Measurements from ENCODE around the gene P3H1. TPM values are rescaled to one million over a fixed set of nuclear protein-coding genes. Genes with fewer than 3 reads are reported as not detected.

Gene P3H1
- total RNA-seq, 1 donor from 2014 or later, result 44.4 TPM

DNA sequence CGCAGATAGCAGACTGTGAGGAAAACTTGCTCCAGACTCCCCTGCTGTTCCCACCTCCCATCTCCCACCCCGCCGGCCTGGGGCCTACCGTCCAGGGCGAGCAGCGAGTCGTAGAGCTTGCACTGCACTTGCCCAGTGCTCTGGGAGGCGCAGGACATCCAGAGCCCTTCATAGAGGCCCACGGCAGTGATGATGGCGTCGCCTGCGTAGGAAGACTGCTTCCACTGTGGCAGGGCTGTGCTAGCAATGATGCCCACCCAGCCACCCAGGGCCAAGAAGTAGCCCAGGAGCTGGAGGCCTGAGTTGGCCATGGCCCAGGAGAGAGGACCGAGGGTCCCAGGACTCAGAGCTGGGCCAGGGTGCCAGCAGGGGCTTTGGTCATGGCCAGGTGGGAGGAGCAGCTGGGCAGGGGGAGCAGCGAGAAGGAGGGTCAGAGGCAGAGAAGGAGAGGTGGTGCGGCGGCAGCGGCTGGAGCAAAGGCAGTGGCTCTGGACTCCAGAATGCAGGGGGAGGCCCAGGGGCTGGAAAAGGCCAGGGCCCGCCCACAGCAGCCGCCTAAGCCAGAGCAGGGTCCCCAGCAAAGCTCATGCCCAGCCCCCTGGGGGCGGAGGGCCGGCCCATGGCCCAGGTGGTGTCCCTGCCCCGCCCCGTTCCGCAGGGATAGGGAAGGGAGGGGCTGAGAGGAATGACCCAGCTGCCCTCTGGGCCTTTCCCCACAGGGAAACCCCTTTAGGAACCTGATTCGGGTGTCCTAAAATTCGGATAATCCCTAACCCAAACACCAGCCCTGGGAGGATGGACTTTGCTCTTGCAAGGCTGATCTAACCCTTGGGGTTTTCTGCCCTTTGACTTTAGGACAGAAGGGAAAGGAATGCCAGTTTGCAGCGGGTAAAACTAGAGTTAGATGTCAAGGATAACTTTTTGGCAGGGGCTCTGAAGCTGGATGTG, 26.8 kb downstream of the P3H1 start, which contains the start of gene CLDN19:
CLDN19 (minus strand) TSS at position 484 of the 948 bp plus-strand sequence; CDS start at position 311, 173 bp downstream.
- H3K4me3 ChIP-seq (ENCODE audit: low read depth, low read length), result peak within 1 kb of the TSS; percentile 11
- TF ChIP-seq, protein P1, sequence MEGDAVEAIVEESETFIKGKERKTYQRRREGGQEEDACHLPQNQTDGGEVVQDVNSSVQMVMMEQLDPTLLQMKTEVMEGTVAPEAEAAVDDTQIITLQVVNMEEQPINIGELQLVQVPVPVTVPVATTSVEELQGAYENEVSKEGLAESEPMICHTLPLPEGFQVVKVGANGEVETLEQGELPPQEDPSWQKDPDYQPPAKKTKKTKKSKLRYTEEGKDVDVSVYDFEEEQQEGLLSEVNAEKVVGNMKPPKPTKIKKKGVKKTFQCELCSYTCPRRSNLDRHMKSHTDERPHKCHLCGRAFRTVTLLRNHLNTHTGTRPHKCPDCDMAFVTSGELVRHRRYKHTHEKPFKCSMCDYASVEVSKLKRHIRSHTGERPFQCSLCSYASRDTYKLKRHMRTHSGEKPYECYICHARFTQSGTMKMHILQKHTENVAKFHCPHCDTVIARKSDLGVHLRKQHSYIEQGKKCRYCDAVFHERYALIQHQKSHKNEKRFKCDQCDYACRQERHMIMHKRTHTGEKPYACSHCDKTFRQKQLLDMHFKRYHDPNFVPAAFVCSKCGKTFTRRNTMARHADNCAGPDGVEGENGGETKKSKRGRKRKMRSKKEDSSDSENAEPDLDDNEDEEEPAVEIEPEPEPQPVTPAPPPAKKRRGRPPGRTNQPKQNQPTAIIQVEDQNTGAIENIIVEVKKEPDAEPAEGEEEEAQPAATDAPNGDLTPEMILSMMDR (conservative IDR thresholded peaks at IDR 0.05; ENCODE audit: low read depth, low read length), result no peak
- no peak for DNase-seq (ENCODE audit: low read depth)

DNA sequence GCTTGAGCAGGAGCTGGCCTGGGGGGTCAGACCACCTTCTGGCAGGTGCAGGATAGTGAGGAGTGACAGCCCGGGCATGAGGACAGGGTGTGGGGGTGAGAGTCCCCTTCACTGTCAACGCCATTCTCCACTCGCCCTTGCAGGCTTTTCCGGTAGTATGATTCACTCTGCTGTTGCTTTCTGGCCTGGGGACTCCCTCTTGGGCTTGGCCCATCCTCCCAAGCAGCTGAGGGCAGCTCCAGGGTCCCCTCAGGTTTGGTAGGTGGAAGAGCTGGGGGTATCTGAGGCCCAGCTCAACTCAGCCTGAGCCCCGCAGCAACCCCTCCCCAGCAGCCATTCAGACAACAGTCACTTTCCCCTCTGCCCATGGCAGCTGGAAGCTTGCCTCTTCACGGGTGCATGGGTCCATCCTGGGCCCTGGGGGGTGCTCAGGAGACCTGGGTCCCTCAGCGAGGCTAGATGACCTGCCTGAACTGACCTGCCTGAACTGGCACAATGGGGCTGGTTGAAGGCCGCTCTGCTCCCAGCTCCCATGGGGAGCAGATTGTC, 28.1 kb downstream of the P3H1 start:
- H3K4me3 ChIP-seq (ENCODE audit: low read depth, low read length), result no peak overlapping the region
- TF ChIP-seq, protein P1 (conservative IDR thresholded peaks at IDR 0.05; ENCODE audit: low read depth, low read length), result no peak
- DNase-seq (ENCODE audit: low read depth), result no peak

DNA sequence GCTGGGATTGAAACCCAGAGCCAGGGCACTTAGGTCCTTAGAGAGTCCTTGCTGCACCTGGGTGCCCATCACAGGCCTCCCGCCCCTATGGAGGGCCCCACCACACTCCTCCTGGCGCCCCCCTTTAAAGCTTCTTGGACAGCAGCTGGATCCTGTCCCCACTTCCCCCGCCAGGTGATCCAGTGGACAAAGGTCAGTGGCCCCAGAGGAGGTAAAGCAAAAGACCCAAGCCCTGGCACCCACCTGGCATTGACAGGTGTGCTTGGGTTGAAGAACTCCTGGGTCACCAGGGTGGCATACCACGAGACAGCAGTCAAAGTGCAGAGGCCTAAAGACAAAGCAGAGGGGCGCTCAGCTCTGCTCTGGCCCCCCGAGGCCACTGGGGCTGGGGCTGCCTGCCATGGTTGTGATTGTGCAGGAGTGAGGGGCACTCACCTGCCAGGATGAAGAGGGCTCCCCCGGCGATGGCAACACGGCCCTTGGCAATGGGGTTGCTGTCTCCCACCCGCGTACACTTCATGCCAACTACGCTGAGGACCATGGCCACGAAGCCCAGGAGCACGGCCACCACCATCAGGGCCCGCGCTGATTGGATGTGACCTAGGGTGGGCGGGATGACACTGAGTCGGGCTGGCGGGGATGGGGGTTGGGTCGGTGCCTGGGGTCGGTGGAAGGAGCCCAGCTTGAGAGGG, 28.7 kb downstream of the P3H1 start:
- H3K4me3 ChIP-seq (ENCODE audit: low read depth, low read length), result no peak overlapping the region
- TF ChIP-seq, protein P1 (conservative IDR thresholded peaks at IDR 0.05; ENCODE audit: low read depth, low read length), result no peak
- DNase-seq (ENCODE audit: low read depth), result no peak

DNA sequence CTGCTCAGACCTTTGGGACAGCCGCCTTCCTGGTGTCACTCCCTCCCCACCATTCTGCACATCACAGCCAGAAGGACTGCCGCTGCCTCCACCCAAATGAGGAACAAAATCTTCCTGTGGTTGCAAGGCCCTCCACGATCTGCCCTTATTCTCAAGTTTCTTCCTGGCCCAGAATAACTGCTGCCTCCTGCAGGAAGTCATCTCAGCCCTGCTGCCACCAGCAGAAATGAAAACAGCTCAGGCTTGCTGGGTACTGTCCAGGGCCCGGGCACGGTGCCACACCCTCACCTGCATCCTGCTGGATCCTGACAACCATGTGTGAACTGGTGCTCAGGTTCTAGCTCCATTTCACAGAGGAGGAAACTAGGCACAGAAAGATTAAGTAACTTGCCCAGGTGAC, 29.6 kb downstream of the P3H1 start:
- DNase-seq (ENCODE audit: low read depth), result no peak
- no peak overlapping the region for H3K4me3 ChIP-seq (ENCODE audit: low read depth, low read length)
- TF ChIP-seq, protein P1 (conservative IDR thresholded peaks at IDR 0.05; ENCODE audit: low read depth, low read length), result peak; percentile 12

DNA sequence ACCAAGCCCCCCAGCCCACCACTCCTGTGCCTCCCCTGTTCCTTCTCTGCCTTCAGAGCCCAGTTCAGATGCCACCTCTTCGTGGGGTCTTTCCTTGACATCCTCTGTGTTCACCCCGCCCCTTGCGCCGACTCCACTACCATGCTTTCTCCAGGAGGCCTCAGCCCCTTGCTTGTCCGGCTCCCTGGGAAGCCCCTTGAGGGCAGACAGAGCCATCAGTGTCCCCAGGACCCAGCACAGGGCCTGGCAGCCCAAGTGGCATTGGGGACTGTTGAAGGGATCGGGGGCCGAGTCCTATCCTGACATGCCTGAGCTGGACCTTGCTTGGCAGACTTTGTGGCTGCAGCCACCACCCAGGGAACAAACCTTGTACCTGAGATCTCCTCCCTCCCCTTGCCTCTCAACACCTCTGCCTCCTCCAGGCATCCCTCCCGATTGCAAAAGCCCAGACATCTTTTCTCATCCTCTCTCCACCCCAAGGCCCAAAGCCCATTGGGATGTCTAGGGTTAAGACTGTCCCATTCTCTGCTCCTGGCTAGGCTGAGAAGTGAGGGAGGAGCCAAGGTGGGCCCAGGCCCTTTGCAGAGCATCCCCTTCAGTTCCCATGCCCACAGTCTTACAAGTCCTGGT, 30.1 kb downstream of the P3H1 start:
- no peak overlapping the region for H3K4me3 ChIP-seq (ENCODE audit: low read depth, low read length)
- DNase-seq (ENCODE audit: low read depth), result no peak
- TF ChIP-seq, protein P1 (conservative IDR thresholded peaks at IDR 0.05; ENCODE audit: low read depth, low read length), result no peak

DNA sequence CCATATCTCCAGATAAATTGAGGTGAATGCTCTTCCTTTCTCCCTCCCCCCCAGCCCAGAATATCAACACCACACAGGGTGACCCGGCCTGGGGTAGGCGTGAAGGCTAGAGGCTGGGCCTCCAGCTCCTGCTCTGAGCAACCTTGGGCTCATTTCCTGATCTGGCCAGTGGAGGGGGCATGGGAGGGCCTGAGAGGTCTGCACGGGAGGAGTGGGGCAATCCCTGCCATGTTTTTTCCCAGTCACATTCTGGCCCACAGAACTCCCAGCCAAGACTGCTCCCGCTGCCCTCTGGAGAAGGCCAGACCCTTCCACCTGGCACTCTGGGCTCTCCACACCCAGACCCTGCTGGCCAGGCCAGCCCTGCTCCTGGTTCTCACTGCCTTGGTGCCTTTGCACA, 30.7 kb downstream of the P3H1 start:
- DNase-seq (ENCODE audit: low read depth), result no peak
- TF ChIP-seq, protein P1 (conservative IDR thresholded peaks at IDR 0.05; ENCODE audit: low read depth, low read length), result peak; percentile 42
- no peak overlapping the region for H3K4me3 ChIP-seq (ENCODE audit: low read depth, low read length)

Data from epithelial cell of proximal tubule (primary cell).